Measurements from ENCODE around the gene BARD1. TPM values are rescaled to one million over a fixed set of nuclear protein-coding genes. Genes with fewer than 3 reads are reported as not detected.
A peak's percentile ranks its signal among the peaks of the same experiment; 100 is the strongest.

Gene BARD1
- total RNA-seq, 1 experiment from 2014 or later: 11.1 TPM

- POLR2A ChIA-PET: no interaction called here
- no TSS peak for BruUV-seq (replicated peaks)
- CTCF ChIA-PET: no interaction called here
- no peaks in the 10 kb centered on the region for H3K36me3 Mint-ChIP-seq (ENCODE audit: insufficient read depth, unreplicated experiment)
- H3K4me1 Mint-ChIP-seq (ENCODE audit: insufficient read depth, unreplicated experiment): no peaks in the 10 kb centered on the region
- H3K27me3 Mint-ChIP-seq (ENCODE audit: insufficient read depth, unreplicated experiment): no peaks in the 10 kb centered on the region
- DNase-seq (ENCODE audit: unreplicated experiment): no peak
- H3K9me3 Mint-ChIP-seq (ENCODE audit: unreplicated experiment): no peaks in the 10 kb centered on the region
- H3K4me3 Mint-ChIP-seq (ENCODE audit: unreplicated experiment): no peak overlapping the region
- no peak for TF ChIP-seq CTCF (IDR thresholded peaks at IDR 0.05; ENCODE audit: unreplicated experiment)
- intact Hi-C loops (cut with micrococcal nuclease): no loop called here
- H3K27ac Mint-ChIP-seq (ENCODE audit: low read depth, unreplicated experiment): no peak overlapping the region
These were observed 30.0 kb upstream of the BARD1 start for GRCh38 chr2:214839464-214839863.

- H3K9me3 Mint-ChIP-seq (ENCODE audit: unreplicated experiment): no peaks in the 10 kb centered on the region
- no peak overlapping the region for H3K4me3 Mint-ChIP-seq (ENCODE audit: unreplicated experiment)
- no peak for DNase-seq (ENCODE audit: unreplicated experiment)
- H3K36me3 Mint-ChIP-seq (ENCODE audit: insufficient read depth, unreplicated experiment): no peaks in the 10 kb centered on the region
- no peak overlapping the region for H3K27ac Mint-ChIP-seq (ENCODE audit: low read depth, unreplicated experiment)
- intact Hi-C loops (cut with micrococcal nuclease): no loop called here
- POLR2A ChIA-PET: no interaction called here
- TF ChIP-seq CTCF (IDR thresholded peaks at IDR 0.05; ENCODE audit: unreplicated experiment): no peak
- no peaks in the 10 kb centered on the region for H3K4me1 Mint-ChIP-seq (ENCODE audit: insufficient read depth, unreplicated experiment)
- BruUV-seq (replicated peaks): no TSS peak
- H3K27me3 Mint-ChIP-seq (ENCODE audit: insufficient read depth, unreplicated experiment): no peaks in the 10 kb centered on the region
- CTCF ChIA-PET: interaction anchor here (1.2 kb wide), 1 partner anchor 85 kb away, joined by 3 read pairs; no protein-coding TSS in a partner anchor
These were observed 28.0 kb upstream of the BARD1 start for GRCh38 chr2:214837466-214837865.

- Mint-ChIP-seq H3K9me3 (ENCODE audit: unreplicated experiment) (no peaks in the 10 kb centered on the region), H3K4me3 (ENCODE audit: unreplicated experiment) (no peak overlapping the region), H3K4me1 (ENCODE audit: insufficient read depth, unreplicated experiment) (no peaks in the 10 kb centered on the region), H3K27me3 (ENCODE audit: insufficient read depth, unreplicated experiment) (no peaks in the 10 kb centered on the region), H3K36me3 (ENCODE audit: insufficient read depth, unreplicated experiment) (no peaks in the 10 kb centered on the region), H3K27ac (ENCODE audit: low read depth, unreplicated experiment) (no peak overlapping the region)
- POLR2A ChIA-PET: no interaction called here
- TF ChIP-seq CTCF (IDR thresholded peaks at IDR 0.05; ENCODE audit: unreplicated experiment): no peak
- BruUV-seq (replicated peaks): no TSS peak
- CTCF ChIA-PET: no interaction called here
- intact Hi-C loops (cut with micrococcal nuclease): no loop called here
- DNase-seq (ENCODE audit: unreplicated experiment): no peak
These were observed 27.1 kb upstream of the BARD1 start for GRCh38 chr2:214836568-214836967.

GRCh38 chr2:214830794-214831346 is 21.4 kb upstream of the BARD1 start:
- ChIA-PET POLR2A (interaction anchor here (0.6 kb wide), 1 partner anchor 408 kb away, joined by 3 read pairs; no protein-coding TSS in a partner anchor), CTCF (interaction anchor here (0.5 to 1.1 kb wide), 10 partner anchors 11 to 1116 kb away, joined by 3 to 6 read pairs (median 3); no protein-coding TSS in a partner anchor)
- DNase-seq (ENCODE audit: unreplicated experiment): peak; percentile 46
- Mint-ChIP-seq H3K27me3 (ENCODE audit: insufficient read depth, unreplicated experiment) (no peaks in the 10 kb centered on the region), H3K36me3 (ENCODE audit: insufficient read depth, unreplicated experiment) (no peaks in the 10 kb centered on the region), H3K9me3 (ENCODE audit: unreplicated experiment) (no peaks in the 10 kb centered on the region), H3K4me3 (ENCODE audit: unreplicated experiment) (no peak overlapping the region), H3K27ac (ENCODE audit: low read depth, unreplicated experiment) (no peak overlapping the region), H3K4me1 (ENCODE audit: insufficient read depth, unreplicated experiment) (no peaks in the 10 kb centered on the region)
- intact Hi-C loops (cut with micrococcal nuclease): no loop called here
- TF ChIP-seq CTCF (IDR thresholded peaks at IDR 0.05; ENCODE audit: unreplicated experiment): peak; percentile 29
- BruUV-seq (replicated peaks): no TSS peak
